Measurements from ENCODE around the gene RALGAPB.

Gene RALGAPB

GRCh38 chr20:38548356-38549083, 75.9 kb downstream of the RALGAPB start:
- Histone ChIP-seq H3K27ac (ENCODE audit: low read depth, low read length) (no peak overlapping the region), H3K27me3 (ENCODE audit: control insufficient read depth, insufficient read depth, low read length) (no peaks in the 10 kb centered on the region), H3K9ac (ENCODE audit: low read depth, low read length) (no peak overlapping the region), H3K36me3 (ENCODE audit: control insufficient read depth, insufficient read depth, low read length) (peaks cover 89% of the 10 kb centered on the region), H3K4me3 (ENCODE audit: low read depth, low read length) (no peak overlapping the region), H3K4me1 (ENCODE audit: control insufficient read depth, insufficient read depth, low read length) (no peaks in the 10 kb centered on the region), H3K9me3 (ENCODE audit: control insufficient read depth, insufficient read depth, low read length) (no peaks in the 10 kb centered on the region)

DNA sequence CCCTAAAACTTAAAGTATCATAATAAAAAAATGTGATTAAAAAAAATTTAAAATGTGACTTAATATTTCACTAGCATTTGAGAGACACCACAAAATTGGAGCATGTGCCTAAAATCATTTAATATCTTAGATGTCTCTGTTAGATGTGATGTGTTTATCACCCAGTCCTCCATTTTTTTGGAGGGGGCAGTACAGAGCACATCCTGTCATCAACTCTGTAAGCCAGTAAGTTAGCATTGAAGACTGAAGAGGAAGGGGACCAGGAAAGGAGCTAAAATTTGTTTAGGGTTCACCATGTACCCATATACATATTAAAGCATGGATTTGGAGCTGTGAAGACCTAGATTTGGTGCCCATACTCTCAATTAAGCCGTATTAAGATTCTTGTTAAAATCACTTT, 77.6 kb downstream of the RALGAPB start:
- H3K9me3 ChIP-seq (ENCODE audit: control insufficient read depth, insufficient read depth, low read length): no peaks in the 10 kb centered on the region
- H3K27ac ChIP-seq (ENCODE audit: low read depth, low read length): no peak overlapping the region
- no peak overlapping the region for H3K9ac ChIP-seq (ENCODE audit: low read depth, low read length)
- no peak overlapping the region for H3K4me3 ChIP-seq (ENCODE audit: low read depth, low read length)
- H3K27me3 ChIP-seq (ENCODE audit: control insufficient read depth, insufficient read depth, low read length): no peaks in the 10 kb centered on the region
- peaks cover 88% of the 10 kb centered on the region for H3K36me3 ChIP-seq (ENCODE audit: control insufficient read depth, insufficient read depth, low read length)
- no peaks in the 10 kb centered on the region for H3K4me1 ChIP-seq (ENCODE audit: control insufficient read depth, insufficient read depth, low read length)

- Histone ChIP-seq H3K27me3 (ENCODE audit: control insufficient read depth, insufficient read depth, low read length) (no peaks in the 10 kb centered on the region), H3K4me1 (ENCODE audit: control insufficient read depth, insufficient read depth, low read length) (no peaks in the 10 kb centered on the region), H3K27ac (ENCODE audit: low read depth, low read length) (no peak overlapping the region), H3K36me3 (ENCODE audit: control insufficient read depth, insufficient read depth, low read length) (peaks cover 88% of the 10 kb centered on the region), H3K9me3 (ENCODE audit: control insufficient read depth, insufficient read depth, low read length) (no peaks in the 10 kb centered on the region), H3K4me3 (ENCODE audit: low read depth, low read length) (no peak overlapping the region), H3K9ac (ENCODE audit: low read depth, low read length) (no peak overlapping the region)
Measured at GRCh38 chr20:38551056-38551626, 78.5 kb downstream of the RALGAPB start.

- H3K4me3 ChIP-seq (ENCODE audit: low read depth, low read length): no peak overlapping the region
- H3K9me3 ChIP-seq (ENCODE audit: control insufficient read depth, insufficient read depth, low read length): no peaks in the 10 kb centered on the region
- H3K36me3 ChIP-seq (ENCODE audit: control insufficient read depth, insufficient read depth, low read length): peaks cover 88% of the 10 kb centered on the region
- no peaks in the 10 kb centered on the region for H3K27me3 ChIP-seq (ENCODE audit: control insufficient read depth, insufficient read depth, low read length)
- no peak overlapping the region for H3K9ac ChIP-seq (ENCODE audit: low read depth, low read length)
- H3K27ac ChIP-seq (ENCODE audit: low read depth, low read length): no peak overlapping the region
- peaks cover 11% of the 10 kb centered on the region for H3K4me1 ChIP-seq (ENCODE audit: control insufficient read depth, insufficient read depth, low read length)
Measured at GRCh38 chr20:38554986-38555385, 82.3 kb downstream of the RALGAPB start.

DNA sequence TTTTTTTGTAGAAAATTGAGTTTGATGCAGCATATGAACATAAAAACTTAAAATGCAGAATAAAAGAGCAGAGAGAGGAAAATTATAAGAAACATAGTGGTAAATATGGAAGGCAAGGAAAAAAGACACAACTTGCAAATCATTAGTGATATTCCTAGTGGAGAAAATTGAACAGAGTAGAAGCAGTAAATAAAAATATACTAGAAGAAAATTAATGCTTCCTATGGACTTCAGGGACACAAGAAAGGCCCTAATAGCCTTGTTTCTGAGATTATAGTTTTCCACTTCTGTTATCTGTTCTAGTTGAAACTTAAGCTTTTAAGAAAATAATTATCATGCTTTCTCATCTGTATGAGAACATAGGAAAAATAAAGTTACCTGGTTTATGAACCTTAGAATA, 82.8 kb downstream of the RALGAPB start:
- Histone ChIP-seq H3K4me1 (ENCODE audit: control insufficient read depth, insufficient read depth, low read length) (peaks cover 14% of the 10 kb centered on the region), H3K27me3 (ENCODE audit: control insufficient read depth, insufficient read depth, low read length) (no peaks in the 10 kb centered on the region), H3K9ac (ENCODE audit: low read depth, low read length) (no peak overlapping the region), H3K9me3 (ENCODE audit: control insufficient read depth, insufficient read depth, low read length) (no peaks in the 10 kb centered on the region), H3K36me3 (ENCODE audit: control insufficient read depth, insufficient read depth, low read length) (peaks cover 87% of the 10 kb centered on the region), H3K27ac (ENCODE audit: low read depth, low read length) (no peak overlapping the region), H3K4me3 (ENCODE audit: low read depth, low read length) (no peak overlapping the region)

DNA sequence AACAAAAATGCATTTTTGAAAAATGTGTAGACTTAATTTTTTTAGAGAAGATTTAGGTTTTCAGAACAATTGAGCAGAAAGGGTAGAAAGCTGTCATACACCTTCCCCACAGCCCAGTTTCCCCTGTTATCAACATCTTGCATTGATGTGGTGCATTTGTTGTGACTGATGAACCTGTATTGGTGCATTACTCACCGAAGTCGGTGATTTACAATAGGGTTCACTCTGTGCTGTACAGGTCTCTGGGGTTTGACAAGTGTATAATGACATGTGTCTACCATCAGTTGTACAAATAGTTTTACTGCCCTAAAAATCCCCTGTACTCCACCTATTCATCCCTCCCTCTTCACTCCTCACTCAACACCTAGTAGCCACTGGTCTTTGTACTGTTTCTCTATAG, 84.5 kb downstream of the RALGAPB start:
- Histone ChIP-seq H3K27me3 (ENCODE audit: control insufficient read depth, insufficient read depth, low read length) (no peaks in the 10 kb centered on the region), H3K27ac (ENCODE audit: low read depth, low read length) (no peak overlapping the region), H3K9me3 (ENCODE audit: control insufficient read depth, insufficient read depth, low read length) (no peaks in the 10 kb centered on the region), H3K9ac (ENCODE audit: low read depth, low read length) (no peak overlapping the region), H3K36me3 (ENCODE audit: control insufficient read depth, insufficient read depth, low read length) (peaks cover 73% of the 10 kb centered on the region), H3K4me1 (ENCODE audit: control insufficient read depth, insufficient read depth, low read length) (peaks cover 14% of the 10 kb centered on the region), H3K4me3 (ENCODE audit: low read depth, low read length) (no peak overlapping the region)

DNA sequence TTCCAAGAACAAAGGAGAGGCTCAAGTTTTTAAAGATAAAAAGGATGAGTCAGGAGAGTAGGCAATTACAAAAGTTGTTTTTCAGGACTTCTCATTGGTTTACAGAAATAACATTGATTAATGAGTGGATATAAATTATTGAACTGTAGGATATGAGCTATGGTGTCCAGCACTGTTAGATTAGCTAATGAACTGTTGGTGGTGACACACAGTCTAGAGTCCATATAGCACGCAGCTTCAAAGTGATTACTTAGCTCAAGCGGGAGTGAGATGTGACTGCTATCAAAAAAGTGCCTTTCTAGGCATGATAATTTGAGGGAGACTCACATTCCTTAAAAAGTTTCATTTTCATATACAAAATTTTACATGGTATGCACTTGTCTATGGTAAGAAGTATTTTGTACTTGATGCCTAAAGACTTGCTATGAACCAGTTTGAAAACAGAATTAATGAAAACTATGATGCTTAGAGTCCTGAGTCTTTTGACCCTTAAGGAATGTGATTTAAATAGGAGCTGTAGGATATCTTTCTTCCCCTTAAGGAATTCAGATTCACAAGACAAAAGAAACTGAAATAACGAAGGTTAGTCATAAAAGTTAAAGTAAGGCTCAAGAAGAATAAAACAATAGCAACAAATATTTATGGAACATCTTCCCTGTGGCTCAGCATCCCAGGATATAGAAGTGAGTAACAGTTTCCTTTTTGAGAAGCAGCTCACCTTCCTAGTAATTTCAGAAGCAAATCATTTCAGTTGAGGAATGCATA, 86.1 kb downstream of the RALGAPB start:
- Histone ChIP-seq H3K4me1 (ENCODE audit: control insufficient read depth, insufficient read depth, low read length) (peaks cover 14% of the 10 kb centered on the region), H3K9ac (ENCODE audit: low read depth, low read length) (no peak overlapping the region), H3K36me3 (ENCODE audit: control insufficient read depth, insufficient read depth, low read length) (peaks cover 70% of the 10 kb centered on the region), H3K4me3 (ENCODE audit: low read depth, low read length) (no peak overlapping the region), H3K27ac (ENCODE audit: low read depth, low read length) (peak overlapping the region; percentile 74), H3K27me3 (ENCODE audit: control insufficient read depth, insufficient read depth, low read length) (no peaks in the 10 kb centered on the region), H3K9me3 (ENCODE audit: control insufficient read depth, insufficient read depth, low read length) (no peaks in the 10 kb centered on the region)

DNA sequence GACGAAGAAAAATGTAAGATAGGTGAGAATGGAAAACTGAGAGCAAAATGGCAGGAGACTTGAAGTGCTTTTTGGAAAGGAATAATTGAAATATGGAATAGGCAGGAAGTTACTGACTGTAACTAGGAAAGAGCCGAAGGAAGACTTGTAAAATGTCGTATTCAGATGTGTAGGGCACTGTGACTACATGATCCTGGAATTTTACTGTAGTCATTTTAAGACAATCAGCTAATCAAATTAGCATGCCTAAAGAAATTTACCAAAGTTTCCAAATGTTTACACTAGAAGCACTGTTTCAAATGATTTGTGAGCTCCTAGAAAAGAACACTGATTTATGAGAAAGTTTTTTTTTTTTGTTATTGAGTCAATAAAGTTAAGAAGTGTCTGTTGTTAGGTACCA, 87.1 kb downstream of the RALGAPB start:
- Histone ChIP-seq H3K36me3 (ENCODE audit: control insufficient read depth, insufficient read depth, low read length) (peaks cover 65% of the 10 kb centered on the region), H3K27me3 (ENCODE audit: control insufficient read depth, insufficient read depth, low read length) (no peaks in the 10 kb centered on the region), H3K9ac (ENCODE audit: low read depth, low read length) (no peak overlapping the region), H3K9me3 (ENCODE audit: control insufficient read depth, insufficient read depth, low read length) (no peaks in the 10 kb centered on the region), H3K4me3 (ENCODE audit: low read depth, low read length) (no peak overlapping the region), H3K27ac (ENCODE audit: low read depth, low read length) (peak overlapping the region; percentile 74), H3K4me1 (ENCODE audit: control insufficient read depth, insufficient read depth, low read length) (peaks cover 14% of the 10 kb centered on the region)

DNA sequence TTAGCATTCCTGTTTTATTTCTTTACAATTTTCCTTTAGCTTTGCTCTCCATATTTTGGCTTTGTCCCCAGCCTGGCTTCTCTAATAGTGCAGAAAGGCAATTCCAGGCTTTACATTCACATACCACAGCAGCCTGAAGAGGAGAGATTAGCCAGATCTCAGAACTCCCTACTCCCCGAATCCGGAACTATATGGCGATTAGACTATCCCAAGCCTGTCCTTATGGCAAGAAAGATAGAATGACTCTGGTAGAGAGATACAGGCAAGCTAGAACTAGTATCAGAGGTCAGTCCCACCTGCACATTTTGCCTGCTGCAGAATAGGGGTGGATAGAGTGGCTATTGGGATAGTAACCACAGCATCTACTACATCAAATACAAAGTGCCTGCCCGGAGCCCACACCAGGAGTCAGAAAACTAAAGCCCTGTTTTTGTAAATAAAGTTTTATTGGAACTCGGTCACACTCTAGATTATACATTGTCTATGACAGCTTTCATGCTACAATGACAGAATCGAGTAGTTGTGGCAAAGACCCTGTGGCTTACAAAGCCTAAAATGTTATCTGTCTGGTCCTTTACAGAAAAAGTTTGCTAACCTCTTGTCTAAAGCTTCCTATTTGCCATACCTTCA, 91.3 kb downstream of the RALGAPB start:
- H3K36me3 ChIP-seq (ENCODE audit: control insufficient read depth, insufficient read depth, low read length): peaks cover 55% of the 10 kb centered on the region
- H3K27ac ChIP-seq (ENCODE audit: low read depth, low read length): no peak overlapping the region
- H3K4me1 ChIP-seq (ENCODE audit: control insufficient read depth, insufficient read depth, low read length): peaks cover 8% of the 10 kb centered on the region; the same call in 1 of the 2 replicates
- H3K9ac ChIP-seq (ENCODE audit: low read depth, low read length): no peak overlapping the region
- H3K9me3 ChIP-seq (ENCODE audit: control insufficient read depth, insufficient read depth, low read length): no peaks in the 10 kb centered on the region
- H3K4me3 ChIP-seq (ENCODE audit: low read depth, low read length): no peak overlapping the region
- H3K27me3 ChIP-seq (ENCODE audit: control insufficient read depth, insufficient read depth, low read length): no peaks in the 10 kb centered on the region

DNA sequence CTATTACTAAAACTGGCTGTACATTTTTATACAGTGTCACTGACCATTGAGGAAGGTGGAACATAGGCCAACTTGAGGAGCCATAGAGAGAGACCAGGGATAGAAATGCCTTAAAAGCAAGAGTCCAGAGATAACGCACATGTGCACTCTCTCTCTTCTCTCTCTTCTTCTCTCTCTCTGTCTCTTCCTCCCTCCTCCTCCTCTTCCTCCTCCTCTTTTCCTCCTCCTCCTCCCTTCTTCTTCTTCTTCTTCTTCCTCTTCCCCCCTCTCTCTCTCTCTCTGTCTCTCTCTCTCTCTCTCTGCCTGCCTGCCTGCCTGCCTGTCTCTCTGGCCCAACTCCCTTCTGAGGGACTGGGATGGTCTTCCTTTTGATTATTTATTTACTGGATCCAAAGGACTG, 92.0 kb downstream of the RALGAPB start:
- Histone ChIP-seq H3K4me1 (ENCODE audit: control insufficient read depth, insufficient read depth, low read length) (peaks cover 6% of the 10 kb centered on the region; the same call in 1 of the 2 replicates), H3K9me3 (ENCODE audit: control insufficient read depth, insufficient read depth, low read length) (no peaks in the 10 kb centered on the region), H3K4me3 (ENCODE audit: low read depth, low read length) (no peak overlapping the region), H3K27me3 (ENCODE audit: control insufficient read depth, insufficient read depth, low read length) (no peaks in the 10 kb centered on the region), H3K36me3 (ENCODE audit: control insufficient read depth, insufficient read depth, low read length) (peaks cover 57% of the 10 kb centered on the region), H3K27ac (ENCODE audit: low read depth, low read length) (no peak overlapping the region), H3K9ac (ENCODE audit: low read depth, low read length) (no peak overlapping the region)
